Measurements from ENCODE around the gene UNC119. TPM values are rescaled to one million over a fixed set of nuclear protein-coding genes. Genes with fewer than 3 reads are reported as not detected.

The UNC119 gene
- total RNA-seq, 1 experiment from 2014 or later = 43.2 TPM

GRCh38 chr17:28598799-28599310, 46.4 kb upstream of the UNC119 start, which contains the start of gene SPAG5 (continued):
- no peak for TF ChIP-seq REST (IDR thresholded peaks at IDR 0.05; ENCODE audit: low read depth)
- 0 out of 2 replicates have a peak, but pooled peaks have one; percentile 15 for TF ChIP-seq CBX3 (IDR thresholded peaks at IDR 0.05; ENCODE audit: low read depth)
- no peak for TF ChIP-seq CTCF (IDR thresholded peaks at IDR 0.05 in 2 of 3, conservative IDR thresholded peaks at IDR 0.05 in 1 of 3; ENCODE audit: borderline replicate concordance in 1 of 3, insufficient read depth in 1 of 3, low read depth in 2 of 3, low read length in 2 of 3)
- TF ChIP-seq EZH2 (IDR thresholded peaks at IDR 0.05) = no peak
- no peak; the same call in 1 of the 2 replicates for TF ChIP-seq ELF1 (IDR thresholded peaks at IDR 0.05; ENCODE audit: borderline replicate concordance, low read depth)

GRCh38 chr17:28598389-28598788, 46.0 kb upstream of the UNC119 start:
- H3K9ac ChIP-seq (ENCODE audit: low read length) = peak overlapping the region; percentile 92
- peak overlapping the region; percentile 97 for H3K4me2 ChIP-seq (ENCODE audit: low read length)
- peak overlapping the region; percentile 80 for H3K27ac ChIP-seq (ENCODE audit: low read depth, low read length)
- H4K20me1 ChIP-seq (ENCODE audit: insufficient read depth) = no peaks in the 10 kb centered on the region
- POLR2A ChIA-PET = no interaction called here
- H3K9me3 ChIP-seq (ENCODE audit: control insufficient read depth in 1 of 2, insufficient read depth in 1 of 2, low read depth in 1 of 2, low read length in 2 of 2) = no peaks in the 10 kb centered on the region
- DNase-seq (ENCODE audit: low read depth, low spot score) (no peak), ATAC-seq (peak; percentile 32)
- H3K79me2 ChIP-seq (ENCODE audit: insufficient read depth, low read length) = peaks cover 39% of the 10 kb centered on the region
- no peaks in the 10 kb centered on the region for H3K27me3 ChIP-seq (ENCODE audit: insufficient read depth, low read length)
- H3K9me2 ChIP-seq (ENCODE audit: insufficient read depth) = no peaks in the 10 kb centered on the region
- H3K4me3 ChIP-seq (replicated peaks in 1 of 2; ENCODE audit: low read depth in 1 of 2, low read length in 2 of 2) = peak overlapping the region; percentile 93 to 97
- CTCF ChIA-PET = no interaction called here
- RAD21 ChIA-PET (ENCODE audit: low non-redundant PET in 1 of 2, low total read pairs in 2 of 2, uncharacterized antibody in 2 of 2, unreplicated experiment in 2 of 2) = no interaction called here
- no peak overlapping the region for H2AFZ ChIP-seq (ENCODE audit: low read depth, low read length, poor library complexity, severe bottlenecking)
- peaks cover under 1 to 7% of the 10 kb centered on the region in 2 experiments; a peak in 2 of 4 replicates for H3K36me3 ChIP-seq (ENCODE audit: control insufficient read depth in 1 of 2, insufficient read depth in 2 of 2, low read length in 2 of 2)
- TSS peak; percentile 81 for BruUV-seq (replicated peaks)
- intact Hi-C loops (cut with micrococcal nuclease) = no loop called here
- H3K4me1 ChIP-seq (ENCODE audit: control insufficient read depth in 1 of 2, insufficient read depth in 2 of 2, low read length in 2 of 2) = peaks cover 4 to 22% of the 10 kb centered on the region in 2 experiments; a peak in 2 of 4 replicates
- no peak for TF ChIP-seq ZFX (IDR thresholded peaks at IDR 0.05)
- TF ChIP-seq RAD21 (IDR thresholded peaks at IDR 0.05; ENCODE audit: low read depth) = no peak
- no peak for TF ChIP-seq TCF7L2 (IDR thresholded peaks at IDR 0.05; ENCODE audit: borderline replicate concordance, extremely low read depth, insufficient read depth, insufficient read length)
- no peak for TF ChIP-seq ZNF274 (IDR thresholded peaks at IDR 0.05; ENCODE audit: low read depth, low read length)
- no peak for TF ChIP-seq POLR2A (IDR thresholded peaks at IDR 0.05; ENCODE audit: borderline replicate concordance, extremely low read depth, insufficient read depth, insufficient read length)
- no peak for TF ChIP-seq YY1 (IDR thresholded peaks at IDR 0.05; ENCODE audit: extremely low read depth, insufficient replicate concordance, low read depth, low read length)
- TF ChIP-seq CBX3 (IDR thresholded peaks at IDR 0.05; ENCODE audit: low read depth) = no peak
- TF ChIP-seq CEBPB (IDR thresholded peaks at IDR 0.05; ENCODE audit: low read depth) = no peak
- no peak for TF ChIP-seq ATF3 (IDR thresholded peaks at IDR 0.05)
- TF ChIP-seq SP1 (IDR thresholded peaks at IDR 0.05; ENCODE audit: low read depth) = no peak
- TF ChIP-seq JUND (IDR thresholded peaks at IDR 0.05) = no peak
- TF ChIP-seq ZBTB33 (IDR thresholded peaks at IDR 0.05; ENCODE audit: extremely low read depth, insufficient replicate concordance, low read length) = no peak

Data from HCT116 (cell line).